Activated T-cell treated with anti-CD3 and anti-CD28 coated beads for 1 hour (primary cell): ENCODE data around the gene GFPT2.

Experiments
- DNase-seq: peaks from one replicate; pipeline ENCODE4 v3.0.0-alpha.2; 2020; ENCODE audit warnings: low read depth

Gene GFPT2

GRCh38 chr5:180332861-180333260 lies 20.3 kb downstream of the GFPT2 start:
- no peak for DNase-seq

DNA sequence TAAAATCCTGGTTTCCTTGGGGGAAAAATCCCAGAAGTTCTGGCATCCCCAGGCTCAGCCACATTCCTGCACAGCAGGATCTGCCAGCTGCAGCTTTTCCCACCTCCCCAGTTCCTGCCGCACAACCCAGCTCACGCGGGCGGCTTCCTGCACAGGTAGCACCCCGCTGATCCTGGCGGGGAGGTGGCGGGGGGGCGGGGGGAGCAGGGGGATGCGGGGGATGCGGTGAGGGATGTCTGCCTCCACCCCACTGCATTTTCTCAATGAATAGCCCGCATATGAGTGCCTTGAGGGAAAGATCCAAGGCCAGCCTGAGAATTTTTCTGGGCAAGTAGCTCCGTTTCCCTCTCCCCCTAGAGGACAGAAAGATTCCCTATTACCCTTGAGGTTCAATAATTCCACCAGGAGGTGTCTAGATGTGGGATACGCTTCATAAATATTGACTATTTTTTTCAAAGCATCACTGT lies 21.1 kb downstream of the GFPT2 start:
- DNase-seq: no peak

GRCh38 chr5:180331647-180331950 lies 21.5 kb downstream of the GFPT2 start:
- no peak for DNase-seq

GRCh38 chr5:180330810-180331646 lies 22.1 kb downstream of the GFPT2 start:
- no peak for DNase-seq

DNA sequence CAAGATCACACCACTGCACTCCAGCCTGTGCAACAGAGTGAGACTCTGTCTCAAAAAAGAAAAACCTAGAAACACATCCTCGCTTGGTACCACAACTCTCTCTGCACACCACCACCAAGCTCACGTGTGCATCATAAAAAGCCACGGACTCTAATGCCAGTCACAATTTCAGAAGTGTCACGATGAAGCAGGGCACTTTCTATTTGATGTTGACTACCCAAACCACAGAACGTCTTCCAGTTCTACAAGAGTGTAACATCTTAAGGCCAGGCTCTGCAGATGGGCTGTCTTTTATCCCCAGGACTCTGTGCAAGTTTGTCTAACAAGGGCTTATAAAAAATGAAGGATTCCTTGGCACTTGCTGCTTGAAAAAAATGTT lies 22.9 kb downstream of the GFPT2 start:
- DNase-seq: no peak

- no peak for DNase-seq
These were observed 23.4 kb downstream of the GFPT2 start for GRCh38 chr5:180329606-180330269.

GRCh38 chr5:180329138-180329435 lies 24.0 kb downstream of the GFPT2 start:
- DNase-seq: no peak

DNA sequence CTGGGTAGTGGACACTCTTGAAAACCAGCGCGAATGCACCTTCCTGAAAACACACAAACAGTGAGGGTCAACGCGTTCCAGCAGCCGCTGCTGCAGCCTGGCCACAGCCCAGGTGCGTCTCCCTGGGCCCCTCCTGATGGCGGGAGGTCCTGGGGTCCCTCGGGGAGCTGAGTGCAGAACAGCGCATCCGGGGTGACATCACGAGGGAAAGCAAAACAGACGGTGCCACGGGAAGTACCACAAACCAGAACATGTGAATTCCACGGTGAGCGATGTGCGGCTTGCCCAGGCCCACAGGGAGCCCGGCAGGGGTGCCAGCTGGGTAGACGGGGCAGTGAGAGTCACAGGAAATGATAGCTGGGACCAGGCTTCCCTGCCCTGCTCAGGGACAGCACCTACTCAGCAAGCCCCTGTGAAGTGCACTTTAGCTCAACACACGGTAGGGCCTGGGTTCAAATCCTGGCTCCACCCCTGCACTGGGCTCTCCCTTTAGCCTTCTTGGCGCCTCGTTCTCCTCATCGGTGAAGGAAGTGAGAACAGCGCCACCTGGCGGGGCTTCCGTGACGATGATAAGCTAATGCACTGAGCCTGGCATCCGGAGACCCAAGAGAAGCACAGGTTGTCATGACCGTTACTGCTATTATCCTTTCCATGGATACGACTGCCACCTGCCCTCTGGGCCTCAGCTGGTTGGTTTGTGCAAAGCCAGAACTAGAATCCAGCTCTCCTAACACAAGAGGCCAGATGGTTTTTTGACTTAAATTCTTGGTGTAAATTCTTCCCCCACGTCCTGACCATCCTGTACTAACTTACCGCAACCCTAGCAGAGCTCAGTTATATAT lies 24.6 kb downstream of the GFPT2 start:
- peak; percentile 82 for DNase-seq

DNA sequence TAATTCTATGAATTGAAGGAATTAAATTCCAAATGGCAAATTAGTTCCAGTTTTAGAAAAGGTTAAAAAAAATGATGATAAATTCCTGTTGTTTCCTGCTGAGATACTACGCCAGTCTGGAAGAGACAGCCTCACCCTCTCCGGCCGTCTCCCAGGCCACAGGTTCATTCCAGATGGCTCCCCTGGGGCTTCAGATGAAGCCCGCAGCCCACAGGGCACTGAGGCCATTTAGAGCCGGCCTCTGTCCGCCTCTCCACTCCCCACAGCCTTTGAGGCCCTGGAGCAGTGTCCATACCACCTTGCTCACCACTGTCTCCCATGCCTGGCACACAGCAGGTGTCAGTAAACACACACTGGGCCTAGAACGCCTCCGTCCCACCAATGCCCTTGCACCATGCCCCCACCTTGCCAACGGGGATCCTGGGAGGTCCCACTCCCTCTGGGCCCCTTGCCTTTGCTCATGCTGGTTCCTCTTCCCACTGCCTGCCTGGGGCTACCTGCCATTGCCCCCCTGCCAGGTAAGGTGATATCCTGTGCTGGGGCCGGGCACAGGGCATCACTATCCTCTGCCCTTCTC lies 26.1 kb downstream of the GFPT2 start:
- no peak for DNase-seq

- no peak for DNase-seq
These were observed 28.6 kb downstream of the GFPT2 start for GRCh38 chr5:180324601-180324950.

DNA sequence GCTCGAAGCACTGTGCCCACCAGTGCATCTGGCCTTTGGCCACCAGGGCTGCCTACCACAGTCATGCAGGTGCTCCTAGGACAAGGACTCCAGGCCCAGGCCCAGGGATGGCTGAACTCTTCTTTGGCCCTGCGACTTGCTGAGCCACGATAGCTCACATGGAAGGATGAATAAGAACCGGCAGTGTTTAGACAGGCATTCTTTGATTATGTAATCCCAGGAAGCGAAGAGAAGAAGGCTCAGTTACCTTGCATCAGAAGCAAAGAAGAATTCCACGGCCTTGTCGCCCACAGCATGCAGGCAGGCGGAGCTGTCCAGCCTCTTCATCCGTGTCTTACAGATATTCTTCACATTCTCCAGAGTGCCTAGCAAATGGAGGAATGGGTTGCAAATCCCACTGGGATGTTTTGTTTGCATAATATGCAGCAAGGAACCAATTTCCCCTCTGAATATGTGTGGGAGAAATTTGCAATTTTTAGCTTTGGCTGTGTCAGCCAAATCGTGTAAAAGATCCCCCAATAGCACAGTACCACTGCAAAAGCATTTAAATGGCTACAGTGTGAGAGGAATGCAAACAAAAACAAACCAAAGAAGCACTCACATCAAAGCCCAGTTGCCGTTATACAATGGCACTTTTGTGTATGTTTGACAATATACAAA lies 29.1 kb downstream of the GFPT2 start:
- DNase-seq: no peak

- DNase-seq: no peak
These were observed 30.0 kb downstream of the GFPT2 start for GRCh38 chr5:180323160-180323559.

DNA sequence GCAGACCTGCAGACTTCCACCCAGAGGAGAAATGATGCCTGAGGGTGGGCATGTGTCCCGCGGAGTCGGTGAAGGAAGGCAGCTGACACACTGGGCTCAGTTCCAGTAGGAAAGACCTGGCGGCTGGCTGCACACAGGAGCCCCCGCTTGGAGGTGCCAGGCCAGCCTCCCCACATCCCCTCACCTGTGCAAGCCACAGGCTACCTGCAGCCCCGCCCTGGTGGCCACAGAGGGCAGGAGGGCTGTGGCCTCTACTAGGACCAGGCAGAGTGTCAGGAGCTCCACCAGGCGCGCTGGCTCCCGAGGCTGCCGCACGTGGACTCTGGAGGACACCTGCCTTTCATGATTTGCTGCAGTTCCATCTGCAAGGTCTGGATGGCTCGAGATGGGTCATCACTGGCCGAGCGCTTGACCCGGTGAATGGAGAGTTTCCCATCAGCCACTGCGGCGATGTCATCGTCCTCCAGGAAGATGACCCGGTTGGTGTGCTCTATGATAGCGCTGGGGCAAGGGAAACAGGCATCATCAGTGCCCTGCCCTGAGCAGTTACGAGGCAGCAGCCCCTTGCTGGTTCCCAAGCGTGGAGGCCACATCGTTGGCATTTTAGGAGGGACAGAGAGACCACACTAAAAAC lies 34.6 kb downstream of the GFPT2 start:
- no peak for DNase-seq

DNA sequence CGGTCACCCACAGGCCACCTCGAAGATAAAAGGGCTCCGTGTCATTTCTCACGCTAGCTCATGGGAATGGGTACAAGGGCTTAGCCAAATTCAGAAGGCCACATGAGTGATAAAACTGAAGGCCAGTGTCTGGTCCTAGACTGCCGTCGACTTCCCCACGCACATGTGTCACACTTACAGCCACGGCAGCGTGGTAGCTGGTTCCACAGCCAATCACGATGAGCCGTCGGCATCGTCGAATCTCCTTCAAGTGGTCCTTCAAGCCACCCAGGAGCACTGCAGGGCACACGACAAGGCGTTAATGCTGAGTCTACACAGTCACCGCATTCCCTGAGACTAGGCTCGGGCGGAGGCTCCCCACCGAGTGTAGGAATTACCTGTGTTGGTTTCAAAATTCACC lies 36.5 kb downstream of the GFPT2 start:
- DNase-seq: no peak

GRCh38 chr5:180315762-180316212 lies 37.3 kb downstream of the GFPT2 start:
- DNase-seq: peak; percentile 72

DNA sequence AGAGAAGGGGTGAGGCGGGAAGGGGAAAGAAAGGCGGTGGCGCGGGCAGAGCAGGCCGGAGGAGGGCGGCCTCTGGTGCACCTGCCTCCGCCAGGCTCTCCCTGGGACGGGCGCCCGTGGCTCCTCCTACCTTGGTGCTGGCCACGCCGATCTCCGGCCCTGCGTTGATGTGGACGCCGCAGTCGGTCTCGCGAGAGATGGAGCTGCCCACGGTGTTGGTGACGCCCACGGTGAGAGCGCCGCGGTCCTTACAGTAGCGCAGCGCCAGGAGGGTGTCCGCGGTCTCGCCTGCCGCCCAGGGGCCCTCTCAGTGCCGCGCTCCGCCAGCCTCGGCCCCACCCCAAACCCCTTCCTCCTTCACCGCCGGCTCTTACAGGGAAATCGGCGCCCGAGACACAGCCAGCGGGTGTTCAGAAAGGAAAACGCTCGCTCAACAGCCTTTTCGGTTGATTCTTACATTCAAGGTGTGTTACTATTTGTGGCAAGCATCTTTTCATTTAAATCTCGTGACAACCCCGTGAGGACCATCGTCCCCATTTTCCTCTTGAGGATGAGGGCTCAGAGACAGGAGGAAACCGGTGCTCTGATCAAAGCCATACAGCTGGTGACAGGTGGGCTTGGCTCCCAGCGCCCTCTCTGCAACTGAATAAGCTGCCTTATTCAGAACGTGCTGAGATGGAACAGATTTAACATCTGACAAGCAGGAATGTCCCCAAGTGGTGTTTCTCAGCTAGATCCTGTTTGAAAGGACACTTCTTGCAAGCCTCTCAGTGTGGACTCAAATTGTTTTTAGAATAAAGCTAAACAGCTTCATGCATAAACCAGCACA lies 39.2 kb downstream of the GFPT2 start:
- peak; percentile 37 for DNase-seq

GRCh38 chr5:180311216-180311615 lies 41.9 kb downstream of the GFPT2 start:
- DNase-seq: no peak

- no peak for DNase-seq
These were observed 46.3 kb downstream of the GFPT2 start for GRCh38 chr5:180306796-180307195.

DNA sequence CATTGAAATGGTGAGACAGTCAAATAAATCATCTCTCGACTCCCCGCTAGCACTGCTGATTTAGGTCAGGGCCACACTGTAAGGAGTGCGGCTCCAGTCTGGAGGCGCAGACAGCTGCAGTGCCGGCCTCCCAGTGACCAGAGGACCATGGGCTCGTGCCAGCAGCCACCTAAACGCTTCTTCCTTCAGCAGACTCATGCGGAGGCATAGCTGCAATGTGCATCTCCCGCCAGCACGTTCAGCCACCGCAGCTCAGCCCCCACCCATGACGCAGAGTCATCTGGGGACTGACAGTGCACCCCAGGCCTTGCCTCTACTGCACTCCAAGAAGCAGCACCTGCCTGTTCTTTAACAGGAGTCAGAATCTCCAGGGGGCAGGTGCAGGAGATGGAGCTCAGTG lies 47.7 kb downstream of the GFPT2 start:
- no peak for DNase-seq

GRCh38 chr5:180304431-180305375 lies 48.4 kb downstream of the GFPT2 start:
- DNase-seq: no peak
